Activated B cell treated with CpG ODN at 0.5 μM for 24 hours (primary cell): ENCODE data around the gene ZNF408. TPM values are rescaled to one million over a fixed set of nuclear protein-coding genes. Genes with fewer than 3 reads are reported as not detected.
"Not testable (repeated sequence)": the region's sequence is repeated elsewhere in the genome, so short reads cannot be mapped to it uniquely, and the experiment has no call there.

Experiments used
- ATAC-seq: fragments of 200-7000 bp; cut with Tn5 transposase; one replicate; pipeline ENCODE4 v1.10.0; 2021; ENCODE audit warnings: low read depth, mild to moderate bottlenecking, moderate library complexity
- CTCF ChIA-PET: fragments of 350-600 bp; sonication (Branson Sonifier 250); formaldehyde crosslinking; loops from one replicate; lab custom pipeline; 2021; ENCODE audit warnings: antibody characterized with exemption; lab: Charles Lee
- POLR2A ChIA-PET: fragments of 350-600 bp; sonication (Branson Sonifier 250); formaldehyde crosslinking; loops from one replicate; lab custom pipeline; 2021; ENCODE audit warnings: antibody characterized with exemption; lab: Charles Lee
- DNase-seq: peaks from one replicate; pipeline ENCODE4 v3.0.0; 2022
- H3K27ac Mint-ChIP-seq: one replicate; pipeline ENCODE4 v1.8.0; 2020; ENCODE audit warnings: mixed read lengths
- H3K27me3 Mint-ChIP-seq: one replicate; pipeline ENCODE4 v1.8.0; 2021; ENCODE audit warnings: mixed read lengths
- H3K36me3 Mint-ChIP-seq: one replicate; pipeline ENCODE4 v1.8.0; 2021; ENCODE audit warnings: low read depth, mixed read lengths
- H3K4me1 Mint-ChIP-seq: one replicate; pipeline ENCODE4 v1.8.0; 2021; ENCODE audit warnings: mixed read lengths
- H3K4me3 Mint-ChIP-seq: one replicate; pipeline ENCODE4 v1.8.0; 2020; ENCODE audit warnings: mild to moderate bottlenecking, mixed read lengths
- H3K9me3 Mint-ChIP-seq: one replicate; pipeline ENCODE4 v1.8.0; 2020; ENCODE audit warnings: mixed read lengths
- CTCF ChIP-seq: fragments of 200-600 bp; IDR thresholded peaks from one replicate; pipeline ENCODE4 v1.8.0; 2022; ENCODE audit warnings: antibody characterized with exemption, mild to moderate bottlenecking
- intact Hi-C: fragments of 100-400 bp; cut with micrococcal nuclease; formaldehyde crosslinking; loops from one replicate; pipeline ENCODE4 v1.15.1; 2024
- total RNA-seq: library from RNA; stranded (reverse); gene quantifications from 2 replicates; pipeline ENCODE4 v1.2.3, GENCODE V29; 2022

The ZNF408 gene
- total RNA-seq, 1 donor from 2014 or later, result 16.1 TPM

- no peaks in the 10 kb centered on the region for H3K27me3 Mint-ChIP-seq
- H3K4me1 Mint-ChIP-seq, result peaks cover 28% of the 10 kb centered on the region
- no peaks in the 10 kb centered on the region for H3K9me3 Mint-ChIP-seq
- CTCF ChIA-PET, result no interaction called here
- H3K27ac Mint-ChIP-seq, result no peak overlapping the region
- H3K4me3 Mint-ChIP-seq, result no peak overlapping the region
- peaks cover 66% of the 10 kb centered on the region for H3K36me3 Mint-ChIP-seq
- POLR2A ChIA-PET, result no interaction called here
- intact Hi-C loops, result loop anchor here (10.0 kb wide), 3 partner anchors 700 to 1760 kb away; partner anchors contain the start of gene SLC39A13
- DNase-seq, result no peak
- no peak for TF ChIP-seq CTCF
- no peak for ATAC-seq
Observed at GRCh38 chr11:46705070-46705688, 4.3 kb downstream of the ZNF408 start.

- ATAC-seq (no peak), DNase-seq (no peak)
- Mint-ChIP-seq H3K4me3 (no peak overlapping the region), H3K27me3 (no peaks in the 10 kb centered on the region), H3K4me1 (peaks cover 13% of the 10 kb centered on the region), H3K27ac (no peak overlapping the region), H3K9me3 (no peaks in the 10 kb centered on the region), H3K36me3 (peaks cover 52% of the 10 kb centered on the region)
- TF ChIP-seq CTCF, result no peak
- ChIA-PET POLR2A (no interaction called here), CTCF (no interaction called here)
- intact Hi-C loops, result loop anchor here (10.0 kb wide), 3 partner anchors 698 to 1762 kb away; partner anchors contain the start of gene SLC39A13
Observed at GRCh38 chr11:46706886-46707285, 6.1 kb downstream of the ZNF408 start.

GRCh38 chr11:46709351-46709750 is 8.5 kb downstream of the ZNF408 start:
- H3K4me3 Mint-ChIP-seq, H3K27me3 Mint-ChIP-seq, DNase-seq, H3K27ac Mint-ChIP-seq, H3K9me3 Mint-ChIP-seq, CTCF ChIA-PET, H3K4me1 Mint-ChIP-seq, ATAC-seq: not testable (repeated sequence)
- POLR2A ChIA-PET, result interaction anchor here (0.5 kb wide), 1 partner anchor 33 kb away, joined by 4 read pairs; no protein-coding TSS in a partner anchor
- peaks cover 33% of the 10 kb centered on the region for H3K36me3 Mint-ChIP-seq
- intact Hi-C loops, result loop anchor here (10.0 kb wide), 3 partner anchors 695 to 1765 kb away; partner anchors contain the start of gene SLC39A13

GRCh38 chr11:46710821-46711269 is 10.0 kb downstream of the ZNF408 start:
- POLR2A ChIA-PET, result interaction anchor here (0.9 kb wide), 1 partner anchor 10 kb away, joined by 3 read pairs; the partner anchor contains the start of genes ARHGAP1 and ZNF408
- intact Hi-C loops, result no loop called here
- Mint-ChIP-seq H3K27ac (no peak overlapping the region), H3K36me3 (peaks cover 19% of the 10 kb centered on the region), H3K4me3 (no peak overlapping the region), H3K27me3 (no peaks in the 10 kb centered on the region), H3K4me1 (no peaks in the 10 kb centered on the region), H3K9me3 (no peaks in the 10 kb centered on the region)
- DNase-seq, result no peak
- CTCF ChIA-PET, result no interaction called here
- ATAC-seq, result no peak
- TF ChIP-seq CTCF, result no peak

- intact Hi-C loops, result no loop called here
- no peak for DNase-seq
- POLR2A ChIA-PET, result interaction anchor here (0.9 kb wide), 1 partner anchor 10 kb away, joined by 3 read pairs; the partner anchor contains the start of genes ARHGAP1 and ZNF408
- no peak for ATAC-seq
- Mint-ChIP-seq H3K4me3 (no peak overlapping the region), H3K36me3 (peaks cover 15% of the 10 kb centered on the region), H3K27me3 (no peaks in the 10 kb centered on the region), H3K4me1 (no peaks in the 10 kb centered on the region), H3K9me3 (no peaks in the 10 kb centered on the region), H3K27ac (no peak overlapping the region)
- CTCF ChIA-PET, result no interaction called here
- no peak for TF ChIP-seq CTCF
Observed at GRCh38 chr11:46711303-46711702, 10.5 kb downstream of the ZNF408 start.
